ENCODE data around the gene CEACAM4. TPM values are rescaled to one million over a fixed set of nuclear protein-coding genes. Genes with fewer than 3 reads are reported as not detected.
"Not testable (repeated sequence)": the region's sequence is repeated elsewhere in the genome, so short reads cannot be mapped to it uniquely, and the experiment has no call there.

The CEACAM4 gene
- total RNA-seq, 1 donor from 2014 or later: not detected

GRCh38 chr19:41584260-41584810 is 42.5 kb downstream of the CEACAM4 start:
- peaks cover 23% of the 10 kb centered on the region for H3K36me3 Mint-ChIP-seq (ENCODE audit: unreplicated experiment)
- H3K9me3 Mint-ChIP-seq (ENCODE audit: unreplicated experiment): peaks cover 13% of the 10 kb centered on the region

GRCh38 chr19:41582577-41583182 is 44.2 kb downstream of the CEACAM4 start:
- H3K36me3 Mint-ChIP-seq (ENCODE audit: unreplicated experiment): peaks cover 23% of the 10 kb centered on the region
- H3K27me3 Mint-ChIP-seq (ENCODE audit: unreplicated experiment); H3K4me3 Mint-ChIP-seq (ENCODE audit: unreplicated experiment): not testable (repeated sequence)

More at GRCh38 chr19:41584260-41584810, 42.5 kb downstream of the CEACAM4 start:
- Mint-ChIP-seq H3K4me1 (ENCODE audit: low read depth, unreplicated experiment) (no peaks in the 10 kb centered on the region), H3K27me3 (ENCODE audit: unreplicated experiment) (peaks cover 3% of the 10 kb centered on the region), H3K27ac (ENCODE audit: unreplicated experiment) (no peak overlapping the region), H3K4me3 (ENCODE audit: unreplicated experiment) (no peak overlapping the region)
- TF ChIP-seq CTCF (IDR thresholded peaks at IDR 0.05; ENCODE audit: partially characterized antibody, unreplicated experiment): no peak
- DNase-seq: no peak

GRCh38 chr19:41581068-41581467 is 45.8 kb downstream of the CEACAM4 start:
- not testable (repeated sequence) for H3K27ac Mint-ChIP-seq (ENCODE audit: unreplicated experiment); H3K27me3 Mint-ChIP-seq (ENCODE audit: unreplicated experiment); DNase-seq; H3K4me3 Mint-ChIP-seq (ENCODE audit: unreplicated experiment); H3K4me1 Mint-ChIP-seq (ENCODE audit: low read depth, unreplicated experiment)
- Mint-ChIP-seq H3K9me3 (ENCODE audit: unreplicated experiment) (peaks cover 13% of the 10 kb centered on the region), H3K36me3 (ENCODE audit: unreplicated experiment) (peaks cover 23% of the 10 kb centered on the region)

More at GRCh38 chr19:41582577-41583182, 44.2 kb downstream of the CEACAM4 start:
- DNase-seq; H3K4me1 Mint-ChIP-seq (ENCODE audit: low read depth, unreplicated experiment); H3K27ac Mint-ChIP-seq (ENCODE audit: unreplicated experiment): not testable (repeated sequence)
- peaks cover 13% of the 10 kb centered on the region for H3K9me3 Mint-ChIP-seq (ENCODE audit: unreplicated experiment)

- peaks cover 11% of the 10 kb centered on the region for H3K9me3 Mint-ChIP-seq (ENCODE audit: unreplicated experiment)
Measured at GRCh38 chr19:41578886-41579285, 48.0 kb downstream of the CEACAM4 start.

GRCh38 chr19:41577833-41578232 is 49.0 kb downstream of the CEACAM4 start:
- Mint-ChIP-seq H3K27me3 (ENCODE audit: unreplicated experiment) (peaks cover 8% of the 10 kb centered on the region), H3K27ac (ENCODE audit: unreplicated experiment) (no peak overlapping the region), H3K4me3 (ENCODE audit: unreplicated experiment) (no peak overlapping the region), H3K36me3 (ENCODE audit: unreplicated experiment) (peaks cover 17% of the 10 kb centered on the region), H3K9me3 (ENCODE audit: unreplicated experiment) (peaks cover 5% of the 10 kb centered on the region), H3K4me1 (ENCODE audit: low read depth, unreplicated experiment) (no peaks in the 10 kb centered on the region)
- no peak for DNase-seq
- TF ChIP-seq CTCF (IDR thresholded peaks at IDR 0.05; ENCODE audit: partially characterized antibody, unreplicated experiment): no peak

More at GRCh38 chr19:41578886-41579285, 48.0 kb downstream of the CEACAM4 start:
- Mint-ChIP-seq H3K27me3 (ENCODE audit: unreplicated experiment) (peaks cover 5% of the 10 kb centered on the region), H3K36me3 (ENCODE audit: unreplicated experiment) (peaks cover 23% of the 10 kb centered on the region), H3K4me1 (ENCODE audit: low read depth, unreplicated experiment) (no peaks in the 10 kb centered on the region), H3K4me3 (ENCODE audit: unreplicated experiment) (no peak overlapping the region), H3K27ac (ENCODE audit: unreplicated experiment) (no peak overlapping the region)
- no peak for TF ChIP-seq CTCF (IDR thresholded peaks at IDR 0.05; ENCODE audit: partially characterized antibody, unreplicated experiment)
- DNase-seq: no peak

- Mint-ChIP-seq H3K9me3 (ENCODE audit: unreplicated experiment) (peaks cover 4% of the 10 kb centered on the region), H3K27ac (ENCODE audit: unreplicated experiment) (no peak overlapping the region), H3K4me1 (ENCODE audit: low read depth, unreplicated experiment) (no peaks in the 10 kb centered on the region), H3K27me3 (ENCODE audit: unreplicated experiment) (peaks cover 8% of the 10 kb centered on the region), H3K4me3 (ENCODE audit: unreplicated experiment) (no peak overlapping the region), H3K36me3 (ENCODE audit: unreplicated experiment) (peaks cover 17% of the 10 kb centered on the region)
- DNase-seq: no peak
- TF ChIP-seq CTCF (IDR thresholded peaks at IDR 0.05; ENCODE audit: partially characterized antibody, unreplicated experiment): no peak
Measured at GRCh38 chr19:41577144-41577830, 49.6 kb downstream of the CEACAM4 start.

All from glutamatergic neuron (in vitro differentiated cells).